SK-N-MC (cell line): ENCODE measurements around the gene ZNF524.

Experiments used
- DNase-seq: peaks from one replicate; pipeline ENCODE4 v3.0.0-alpha.2; 2011; ENCODE audit warnings: low read depth, low spot score
- H3K27ac ChIP-seq: fragments of 200-600 bp; sonication (generic); 2 replicates; pipeline ENCODE4 v1.5.1; 2016; ENCODE audit warnings: mixed run types
- H3K36me3 ChIP-seq: fragments of 200-600 bp; sonication (generic); 2 replicates; pipeline ENCODE4 v1.6.1; 2017; ENCODE audit warnings: antibody characterized with exemption, low read length, mixed read lengths; ENCODE audit not compliant: insufficient read depth
- H3K4me3 ChIP-seq: fragments of 200-600 bp; sonication (generic); 2 replicates; pipeline ENCODE4 v1.5.1; 2016
- H3K9ac ChIP-seq: fragments of 200-600 bp; sonication (generic); 2 replicates; pipeline ENCODE4 v1.8.0; 2017; ENCODE audit warnings: mixed run types, mixed read lengths; ENCODE audit not compliant: insufficient read length
- H3K9me3 ChIP-seq: fragments of 200-600 bp; sonication (generic); 2 replicates; pipeline ENCODE4 v1.6.1; 2017; ENCODE audit warnings: low read depth, mild to moderate bottlenecking, antibody characterized with exemption, low read length, moderate library complexity, mixed read lengths
- EZH2 ChIP-seq: fragments of 200-600 bp; sonication (generic); IDR thresholded peaks from one replicate; pipeline ENCODE4 v1.6.1; 2017; ENCODE audit warnings: antibody characterized with exemption
- FOXP2 ChIP-seq: optimal IDR thresholded peaks from 2 replicates; pipeline ENCODE3; 2011; ENCODE audit warnings: mild to moderate bottlenecking, moderate library complexity; ENCODE audit not compliant: insufficient read depth; ENCODE audit errors: extremely low read length, control extremely low read depth
- POLR2AphosphoS5 ChIP-seq: IDR thresholded peaks from 2 replicates; pipeline ENCODE4 v1.6.1; 2012; ENCODE audit warnings: mild to moderate bottlenecking, low read depth, low read length, borderline replicate concordance

ZNF524 gene

DNA sequence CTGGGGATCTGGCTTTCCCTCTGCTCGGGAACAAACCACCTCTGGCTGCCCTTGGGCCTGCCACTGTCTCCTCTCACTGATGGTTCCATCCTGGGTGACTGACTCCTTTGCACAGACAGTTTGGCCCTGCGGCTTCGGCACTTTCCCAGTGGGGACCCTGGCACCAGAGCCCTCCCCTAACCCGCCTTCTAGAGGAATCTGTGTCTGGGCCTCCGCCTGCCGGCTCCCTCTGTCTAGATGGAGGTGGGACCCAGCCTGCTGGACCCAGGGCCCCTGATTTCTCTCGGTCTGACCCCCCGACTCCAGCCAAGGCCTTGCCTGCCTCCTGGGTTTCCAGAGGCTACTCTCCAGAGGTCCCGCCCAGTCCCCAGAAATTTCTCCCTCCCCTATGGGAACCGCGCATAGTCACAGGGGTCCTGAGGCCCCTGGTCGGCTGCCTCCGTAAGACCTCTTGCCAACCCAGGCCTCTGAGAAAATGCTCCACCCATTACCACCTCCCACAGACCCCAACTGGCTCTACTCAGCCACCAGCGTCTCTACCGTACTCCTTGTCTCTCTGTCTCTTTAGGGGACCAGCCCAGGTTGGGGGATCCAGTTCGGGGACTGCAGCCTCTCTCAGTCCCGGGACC lies 50.6 kb downstream of the ZNF524 start:
- TF ChIP-seq POLR2AphosphoS5 (no peak), EZH2 (no peak), FOXP2 (no peak)
- Histone ChIP-seq H3K36me3 (peaks cover 22% of the 10 kb centered on the region), H3K27ac (no peak overlapping the region), H3K9ac (no peak overlapping the region), H3K4me3 (no peak overlapping the region), H3K9me3 (no peaks in the 10 kb centered on the region)
- DNase-seq: no peak

DNA sequence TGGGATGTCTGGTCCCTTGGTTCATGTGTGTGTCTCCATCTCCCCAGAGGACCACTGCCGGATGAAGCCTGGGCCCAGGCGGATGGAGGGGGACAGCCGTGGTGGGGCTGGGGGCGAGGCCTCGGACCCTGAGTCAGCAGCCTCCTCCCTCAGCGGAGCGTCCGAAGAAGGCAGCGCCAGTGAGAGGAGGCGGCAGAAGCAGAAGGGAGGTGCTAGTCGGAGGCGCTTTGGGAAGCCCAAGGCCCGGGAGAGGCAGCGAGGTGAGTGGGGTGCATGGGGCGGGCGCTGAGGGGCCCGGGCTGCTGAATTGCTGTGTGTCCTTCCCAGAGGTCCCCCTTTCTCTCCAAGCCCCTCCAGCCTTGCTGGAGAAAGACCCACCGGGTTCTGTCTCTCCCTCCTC lies 51.1 kb downstream of the ZNF524 start:
- DNase-seq: no peak
- Histone ChIP-seq H3K9me3 (no peaks in the 10 kb centered on the region), H3K9ac (no peak overlapping the region), H3K27ac (no peak overlapping the region), H3K4me3 (no peak overlapping the region), H3K36me3 (peaks cover 26% of the 10 kb centered on the region)
- TF ChIP-seq POLR2AphosphoS5 (no peak), EZH2 (no peak), FOXP2 (no peak)

DNA sequence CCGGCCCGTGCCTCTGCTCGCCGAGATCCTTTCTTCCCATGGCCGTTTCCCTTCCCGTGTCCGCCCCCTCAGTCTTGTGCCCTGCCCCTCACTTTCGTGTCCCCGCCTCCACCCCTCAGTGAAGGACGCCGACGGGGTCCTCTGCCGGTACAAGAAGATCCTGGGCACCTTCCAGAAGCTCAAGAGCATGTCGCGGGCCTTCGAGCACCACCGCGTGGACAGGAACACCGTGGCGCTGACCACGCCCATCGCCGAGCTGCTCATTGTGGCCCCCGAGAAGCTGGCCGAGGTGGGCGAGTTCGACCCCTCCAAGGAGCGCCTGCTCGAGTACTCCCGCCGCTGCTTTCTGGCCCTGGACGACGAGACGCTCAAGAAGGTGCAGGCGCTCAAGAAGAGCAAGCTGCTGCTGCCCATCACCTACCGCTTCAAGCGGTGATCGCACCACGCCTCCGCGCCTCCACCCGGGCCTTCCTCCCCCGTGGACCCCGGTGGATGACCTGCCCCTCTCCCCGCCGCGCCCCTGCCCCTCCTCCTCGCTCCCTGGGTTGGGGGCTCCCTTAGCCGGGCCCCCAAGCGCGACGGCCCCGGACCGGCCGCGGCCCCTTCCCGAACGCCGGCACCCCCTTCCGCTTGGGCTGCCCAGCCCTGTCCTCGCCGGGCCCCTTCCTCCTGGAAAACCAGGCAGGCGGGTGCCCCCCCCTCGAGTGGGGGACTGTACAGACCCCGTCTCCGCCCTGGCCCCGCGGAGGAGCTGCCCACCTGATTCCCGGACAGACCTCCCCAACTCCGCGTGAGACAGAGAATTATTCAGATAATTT lies 52.4 kb downstream of the ZNF524 start:
- no peak for DNase-seq
- no peak overlapping the region for H3K4me3 ChIP-seq
- H3K27ac ChIP-seq: no peak overlapping the region
- no peak overlapping the region for H3K9ac ChIP-seq
- H3K9me3 ChIP-seq: no peaks in the 10 kb centered on the region
- peaks cover 32% of the 10 kb centered on the region for H3K36me3 ChIP-seq
- TF ChIP-seq POLR2AphosphoS5: no peak
- no peak for TF ChIP-seq FOXP2
- TF ChIP-seq EZH2: no peak
